Coronary artery (tissue), 2 donors: ENCODE data around the gene XPR1.

Source experiments
- DNase-seq: peaks from one replicate; pipeline ENCODE4 v3.0.0-alpha.2; 2017; ENCODE audit warnings: low spot score
- H3K27ac ChIP-seq, 2 donors: fragments of 200-600 bp; sonication (generic); one replicate each; pipeline ENCODE4 v1.5.1; 2016 to 2019
- H3K4me3 ChIP-seq: fragments of 200-600 bp; sonication (generic); 2 replicates; pipeline ENCODE4 v1.5.1; 2016; ENCODE audit warnings: mild to moderate bottlenecking, moderate library complexity
- CTCF ChIP-seq: fragments of 200-600 bp; sonication (generic); IDR thresholded peaks from one replicate; pipeline ENCODE4 v1.5.1; 2019; ENCODE audit warnings: antibody characterized with exemption

The XPR1 gene

DNA sequence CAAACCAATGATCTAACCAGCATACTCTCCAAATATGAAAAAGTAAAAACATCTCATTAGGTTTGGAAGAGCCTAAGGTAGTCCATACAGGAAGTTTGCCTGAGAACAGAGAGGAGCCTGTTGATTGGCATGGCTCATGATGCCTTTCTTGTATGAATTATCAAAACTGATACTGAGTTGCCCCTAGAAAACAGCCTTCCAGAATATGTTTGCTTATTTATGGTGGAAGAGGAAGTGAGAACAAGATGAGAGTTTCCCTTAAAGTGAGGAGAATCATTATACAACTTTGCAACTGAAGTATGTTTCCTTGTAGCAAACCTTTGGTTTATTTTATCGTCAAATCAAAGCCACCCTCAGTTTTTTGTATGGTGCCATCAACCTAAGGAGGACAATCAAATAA lies 257.0 kb downstream of the XPR1 start:
- Histone ChIP-seq H3K27ac (no peak overlapping the region), H3K4me3 (no peak overlapping the region)
- TF ChIP-seq CTCF = no peak
- no peak for DNase-seq

- Histone ChIP-seq H3K4me3 (no peak overlapping the region), H3K27ac (no peak overlapping the region)
- no peak for DNase-seq
- TF ChIP-seq CTCF = no peak
Observed at GRCh38 chr1:180889325-180889724, 257.5 kb downstream of the XPR1 start.

GRCh38 chr1:180892272-180892671 lies 260.4 kb downstream of the XPR1 start:
- H3K27ac ChIP-seq = no peak overlapping the region
- no peak for DNase-seq
- TF ChIP-seq CTCF = no peak
- H3K4me3 ChIP-seq = no peak overlapping the region

DNA sequence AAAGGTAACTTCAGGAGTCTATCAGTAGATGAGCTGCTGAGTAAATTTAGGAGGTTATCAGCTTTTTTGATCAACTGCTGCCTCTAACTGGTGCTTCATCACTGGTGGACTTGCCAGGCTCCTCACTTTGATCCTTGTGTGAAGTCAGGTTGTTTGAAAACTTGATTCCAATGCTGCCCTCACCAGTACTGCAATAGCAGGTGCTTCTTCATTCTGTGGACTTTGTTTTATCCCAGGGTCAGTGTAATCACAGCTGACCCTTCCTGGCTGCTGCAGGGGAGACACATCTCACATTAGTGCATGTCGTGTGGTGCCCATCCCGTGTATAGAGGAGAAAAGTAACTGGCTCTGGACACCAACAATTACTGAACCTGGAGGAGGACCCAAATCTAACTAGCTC lies 260.9 kb downstream of the XPR1 start:
- no peak for TF ChIP-seq CTCF
- no peak for DNase-seq

GRCh38 chr1:180893614-180894013 lies 261.8 kb downstream of the XPR1 start:
- TF ChIP-seq CTCF = no peak
- no peak overlapping the region for H3K27ac ChIP-seq
- H3K4me3 ChIP-seq = no peak overlapping the region
- DNase-seq = no peak

More for the DNA sequence above, 260.9 kb downstream of the XPR1 start:
- H3K27ac ChIP-seq = no peak overlapping the region
- H3K4me3 ChIP-seq = no peak overlapping the region

- DNase-seq = no peak
- H3K27ac ChIP-seq = no peak overlapping the region
- H3K4me3 ChIP-seq = no peak overlapping the region
- no peak for TF ChIP-seq CTCF
Observed at GRCh38 chr1:180896161-180896560, 264.3 kb downstream of the XPR1 start.

- TF ChIP-seq CTCF = no peak
- Histone ChIP-seq H3K4me3 (no peak overlapping the region), H3K27ac (no peak overlapping the region)
- DNase-seq = no peak
Observed at GRCh38 chr1:180898441-180899219, 266.8 kb downstream of the XPR1 start.
